ENCODE results near the gene MACROD2. TPM values are rescaled to one million over a fixed set of nuclear protein-coding genes. Genes with fewer than 3 reads are reported as not detected.

The MACROD2 gene
- total RNA-seq, 1 experiment from 2014 or later: 1.6 TPM

- no peak overlapping the region for H3K9ac ChIP-seq (ENCODE audit: extremely low read depth, insufficient read length, low read length)
- no peak overlapping the region for H4K8ac ChIP-seq (replicated peaks; ENCODE audit: insufficient read length, low read depth, low read length)
- H3K14ac ChIP-seq (ENCODE audit: insufficient read depth, low read length): no peak overlapping the region
- no peaks in the 10 kb centered on the region for H3K9me3 ChIP-seq (ENCODE audit: control insufficient read depth, low read depth, low read length)
- no peaks in the 10 kb centered on the region for H3K4me1 ChIP-seq (ENCODE audit: insufficient read depth, low read length)
- Mint-ChIP-seq H3K4me3 (no peak overlapping the region), H3K9me3 (no peaks in the 10 kb centered on the region), H3K4me1 (0 out of 4 replicates have a peak, but pooled peaks cover 0 to under 1% of the 10 kb centered on the region in 2 experiments), H3K27ac (no peak overlapping the region), H3K27me3 (ENCODE audit: low read depth) (no peaks in the 10 kb centered on the region), H3K36me3 (ENCODE audit: insufficient read depth in 1 of 3, low read depth in 3 of 3) (no peaks in the 10 kb centered on the region)
- no peak overlapping the region for H2BK20ac ChIP-seq (ENCODE audit: low read depth, low read length, poor library complexity, severe bottlenecking)
- no peak overlapping the region for H2BK12ac ChIP-seq (ENCODE audit: insufficient read length, low read depth, low read length)
- H4K5ac ChIP-seq (ENCODE audit: insufficient read length, low read depth, low read length): no peak overlapping the region
- no peaks in the 10 kb centered on the region for H3K27me3 ChIP-seq (ENCODE audit: insufficient read depth, low read length)
- no peak overlapping the region for H3K23ac ChIP-seq (ENCODE audit: insufficient read length, low read depth, low read length)
- no peak overlapping the region for H3T11ph ChIP-seq (ENCODE audit: low read length)
- no peaks in the 10 kb centered on the region for H3K79me2 ChIP-seq (ENCODE audit: insufficient read depth, low read length)
- no peaks in the 10 kb centered on the region for H3K79me1 ChIP-seq (ENCODE audit: insufficient read depth, low read depth, low read length, poor library complexity, severe bottlenecking)
- no peak overlapping the region for H2BK5ac ChIP-seq (ENCODE audit: insufficient read length, low read length)
- no peak overlapping the region for H2AK5ac ChIP-seq (ENCODE audit: insufficient read length, low read length)
- no peak overlapping the region for H3K4ac ChIP-seq (ENCODE audit: low read depth, low read length)
- no peak overlapping the region for H3K56ac ChIP-seq (ENCODE audit: insufficient read length, low read depth, low read length)
- DNase-seq: no peak
- H3K18ac ChIP-seq (ENCODE audit: insufficient read length, low read depth, low read length): no peak overlapping the region
- no peak for TF ChIP-seq CTCF (conservative IDR thresholded peaks at IDR 0.05)
- H4K91ac ChIP-seq (ENCODE audit: insufficient read length, low read depth, low read length): no peak overlapping the region
- no peaks in the 10 kb centered on the region for H4K20me1 ChIP-seq (ENCODE audit: control insufficient read depth, insufficient read depth, insufficient read length)
- H3K27ac ChIP-seq (ENCODE audit: insufficient read length, low read depth, low read length): no peak overlapping the region
- no peak overlapping the region for H2BK120ac ChIP-seq (ENCODE audit: low read depth, low read length, poor library complexity, severe bottlenecking)
- H2AFZ ChIP-seq (ENCODE audit: low read length): no peak overlapping the region
- no peaks in the 10 kb centered on the region for H3K23me2 ChIP-seq (ENCODE audit: insufficient read length, low read depth, low read length, poor library complexity, severe bottlenecking)
- H3K4me2 ChIP-seq (ENCODE audit: insufficient read depth, insufficient read length, low read length): no peak overlapping the region
- no peak overlapping the region for H2BK15ac ChIP-seq (ENCODE audit: low read depth, low read length)
Observed at GRCh38 chr20:15241681-15242080, 1246.4 kb downstream of the MACROD2 start.

All from H9 (cell line).